Measurements from ENCODE around the gene PKMYT1.

The PKMYT1 gene

DNA sequence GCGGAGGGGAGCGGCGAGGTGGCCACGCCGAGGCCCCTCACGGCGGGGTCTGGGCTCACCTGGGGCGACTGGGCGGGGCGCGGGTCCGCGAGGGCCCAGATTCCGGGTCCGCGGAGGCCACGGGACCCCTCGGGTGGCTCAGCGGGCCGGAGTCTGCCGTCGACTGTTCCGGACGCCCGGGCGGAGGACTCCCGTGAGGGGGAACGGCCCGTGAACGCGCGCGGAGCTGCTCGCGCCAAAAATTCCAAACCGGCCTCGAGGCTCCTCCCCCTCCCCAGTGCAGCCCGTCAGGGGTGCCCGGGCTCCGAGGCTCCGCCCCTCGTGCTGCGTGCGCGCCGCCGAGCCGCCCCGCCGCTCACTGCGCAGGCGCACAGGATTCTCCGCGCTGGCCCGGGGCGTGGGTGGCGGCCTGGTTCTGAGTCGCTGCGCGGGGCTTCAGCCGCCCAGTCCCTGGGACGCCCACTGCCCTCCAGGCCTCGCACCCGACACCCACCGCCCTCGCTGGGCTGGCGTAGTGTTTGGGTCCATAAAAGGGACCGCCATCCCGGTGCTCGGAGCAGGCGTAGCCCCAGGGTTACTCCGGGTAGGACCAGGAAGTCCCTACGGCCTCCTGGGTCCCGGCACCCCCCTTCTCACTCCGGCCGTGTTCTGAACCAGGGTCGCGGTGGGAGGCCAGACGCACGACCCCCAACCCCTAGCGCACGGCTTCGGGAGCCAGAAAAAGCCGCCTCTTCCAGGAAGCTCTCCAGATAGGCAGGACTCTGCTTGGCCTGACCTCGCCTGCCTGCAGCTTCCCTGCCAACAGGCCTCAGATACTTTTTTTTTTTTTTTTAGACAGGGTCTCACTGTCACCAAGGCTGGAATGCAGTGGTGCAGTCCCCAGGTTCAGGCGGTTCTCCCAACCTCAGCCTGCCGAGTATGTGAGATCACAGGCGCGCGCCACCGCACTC lies at the start of gene PKMYT1:
Gene PKMYT1 (minus strand): TSS at position 220 of the 950 bp plus-strand sequence. CDS start 789 bp downstream, outside the sequence.
- peak; percentile 88 to 99 (median 91) for DNase-seq

DNA sequence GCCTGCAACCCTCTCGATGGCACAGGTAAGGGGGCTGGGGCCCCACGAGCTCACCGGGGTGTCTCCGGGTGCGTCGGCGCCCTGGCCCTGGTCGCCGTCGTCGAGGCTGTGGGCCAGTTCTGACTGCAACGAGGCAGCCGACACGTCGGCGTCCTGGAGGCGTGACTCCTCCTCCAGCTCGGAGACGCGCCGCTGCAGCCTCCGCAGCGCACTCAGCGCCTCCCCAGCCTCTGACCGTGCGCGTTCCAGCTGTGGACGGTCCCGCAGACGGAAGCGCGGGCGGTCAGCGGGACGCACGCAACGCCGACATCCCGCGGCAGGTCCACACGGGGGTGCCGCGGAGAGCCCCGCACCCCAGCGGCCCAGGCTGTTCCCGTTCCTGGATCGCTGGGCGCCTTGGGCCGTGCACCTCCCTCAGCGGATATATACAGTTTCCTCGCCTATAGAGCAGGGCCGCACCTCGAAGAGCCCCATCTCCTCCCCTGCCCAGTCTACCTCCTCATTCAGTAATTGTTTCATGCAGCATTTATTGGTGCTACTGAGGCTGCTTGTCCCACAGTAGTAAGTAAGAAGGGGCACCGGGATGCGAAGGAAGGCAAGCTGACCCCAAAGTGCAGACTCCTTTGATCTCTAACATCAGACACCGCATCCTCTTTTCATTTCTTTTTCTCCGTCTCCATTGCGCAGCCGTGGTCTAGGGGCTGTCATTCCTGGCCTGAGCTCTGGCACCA lies 49.4 kb upstream of the PKMYT1 start:
- no peak for DNase-seq

DNA sequence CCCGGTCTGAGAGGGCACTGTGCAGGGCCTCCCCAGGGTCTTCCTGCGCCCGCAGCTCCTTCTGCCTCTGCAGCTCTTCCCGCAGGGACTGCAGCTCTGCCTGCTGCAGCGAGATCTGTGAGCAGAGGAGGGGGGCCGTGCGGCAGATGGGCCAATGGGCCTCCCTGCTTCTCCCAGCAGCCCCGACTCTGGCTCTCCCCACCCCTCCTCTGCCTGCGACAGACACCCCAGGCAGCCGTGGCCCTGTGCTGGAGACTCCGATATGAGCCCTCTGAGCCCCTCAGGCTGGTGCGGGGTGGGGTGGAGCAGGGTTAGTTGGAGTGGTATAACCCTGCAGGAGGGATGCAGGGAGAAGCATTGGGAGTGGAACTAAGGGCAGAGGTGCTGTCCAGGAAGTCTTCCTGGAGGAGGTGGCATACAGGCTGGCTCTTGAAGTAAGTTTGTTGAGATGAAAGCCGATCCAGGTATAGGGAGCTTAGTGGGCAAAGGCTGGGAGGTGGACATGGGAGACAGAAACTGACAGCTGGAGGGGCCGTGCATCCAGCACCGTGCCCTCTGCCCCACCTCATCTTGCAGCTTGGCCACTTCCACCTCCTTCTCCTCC lies 48.6 kb upstream of the PKMYT1 start:
- no peak for DNase-seq

DNA sequence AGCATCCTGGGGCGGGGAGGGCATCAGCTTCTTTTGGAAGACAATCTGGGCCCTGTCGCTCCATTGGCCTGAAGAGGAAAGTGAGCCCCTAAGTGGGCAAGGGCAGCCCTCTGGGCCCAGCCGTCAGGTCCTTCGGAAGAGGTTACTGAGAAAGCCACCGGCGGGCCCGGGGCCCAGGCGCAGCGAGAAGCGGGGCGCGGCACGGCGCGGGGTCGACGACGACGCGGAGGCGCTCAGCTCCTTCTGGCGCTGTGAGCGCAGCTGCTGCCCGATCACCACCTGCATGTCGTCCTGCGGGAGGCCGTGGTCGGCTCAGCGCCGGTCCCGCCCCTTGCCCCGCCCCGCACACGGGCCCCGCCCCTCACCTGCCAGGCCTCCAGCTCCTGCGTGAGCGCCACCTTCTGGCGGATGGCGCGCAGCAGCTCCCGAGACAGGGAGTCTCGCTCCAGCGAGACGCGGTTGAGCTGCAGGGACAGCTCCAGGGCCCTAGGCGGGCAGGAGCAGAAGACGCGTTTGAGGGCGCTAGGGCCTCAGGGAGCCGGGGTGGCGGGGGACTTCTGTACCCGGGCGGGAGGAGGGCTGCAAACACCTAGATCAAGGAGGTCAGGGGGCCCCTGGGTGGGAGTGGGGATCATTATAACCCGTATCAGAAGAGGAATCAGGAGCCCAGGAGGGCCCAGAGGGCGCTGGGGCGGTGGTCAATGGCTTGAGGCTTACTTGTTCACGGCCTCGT lies 47.9 kb upstream of the PKMYT1 start:
- DNase-seq, result peak; percentile 84 to 97 (median 91)

DNA sequence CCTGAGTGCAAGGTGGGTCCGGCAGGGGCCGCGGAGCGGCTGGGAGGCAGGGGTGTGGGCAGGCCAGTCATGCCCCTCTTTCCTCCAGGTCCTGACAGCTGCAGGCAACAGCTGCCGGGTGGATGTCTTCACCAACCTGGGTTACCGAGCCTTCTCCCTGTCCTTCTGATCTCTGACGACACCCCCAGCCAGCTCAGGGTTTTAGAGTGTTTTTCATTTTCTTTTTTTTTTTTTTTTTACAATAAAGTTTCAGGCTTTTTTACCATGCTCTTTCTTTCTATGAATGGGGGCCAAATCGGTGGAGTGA lies 47.2 kb upstream of the PKMYT1 start:
- DNase-seq, result no peak

DNA sequence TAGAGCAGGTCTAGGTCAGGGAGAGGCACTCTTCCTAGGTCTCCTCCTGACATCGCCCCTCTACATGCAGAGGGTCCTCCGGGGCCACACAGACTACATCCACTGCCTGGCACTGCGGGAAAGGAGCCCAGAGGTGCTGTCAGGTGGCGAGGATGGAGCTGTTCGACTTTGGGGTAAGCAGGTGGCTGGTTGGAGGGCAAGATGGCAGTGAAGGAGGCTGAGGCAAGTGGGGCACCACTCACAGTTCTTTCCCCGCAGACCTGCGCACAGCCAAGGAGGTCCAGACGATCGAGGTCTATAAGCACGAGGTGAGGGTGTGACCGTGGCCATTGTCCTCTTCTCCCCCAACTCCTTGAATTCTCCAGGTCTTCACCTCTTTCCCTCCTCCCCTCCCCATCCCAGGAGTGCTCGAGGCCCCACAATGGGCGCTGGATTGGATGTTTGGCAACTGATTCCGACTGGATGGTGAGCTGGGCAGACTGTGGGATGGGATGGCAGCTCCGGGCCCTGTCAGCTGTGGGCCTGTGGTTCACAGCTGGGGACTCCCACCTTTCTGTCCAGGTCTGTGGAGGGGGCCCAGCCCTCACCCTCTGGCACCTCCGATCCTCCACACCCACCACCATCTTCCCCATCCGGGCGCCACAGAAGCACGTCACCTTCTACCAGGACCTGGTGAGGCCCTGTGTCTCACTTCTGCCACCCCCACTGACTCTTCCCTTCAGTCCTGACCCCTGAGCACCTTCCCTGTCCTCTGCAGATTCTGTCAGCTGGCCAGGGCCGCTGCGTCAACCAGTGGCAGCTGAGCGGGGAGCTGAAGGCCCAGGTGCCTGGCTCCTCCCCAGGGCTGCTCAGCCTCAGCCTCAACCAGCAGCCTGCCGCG lies 46.6 kb upstream of the PKMYT1 start:
- no peak for DNase-seq

DNA sequence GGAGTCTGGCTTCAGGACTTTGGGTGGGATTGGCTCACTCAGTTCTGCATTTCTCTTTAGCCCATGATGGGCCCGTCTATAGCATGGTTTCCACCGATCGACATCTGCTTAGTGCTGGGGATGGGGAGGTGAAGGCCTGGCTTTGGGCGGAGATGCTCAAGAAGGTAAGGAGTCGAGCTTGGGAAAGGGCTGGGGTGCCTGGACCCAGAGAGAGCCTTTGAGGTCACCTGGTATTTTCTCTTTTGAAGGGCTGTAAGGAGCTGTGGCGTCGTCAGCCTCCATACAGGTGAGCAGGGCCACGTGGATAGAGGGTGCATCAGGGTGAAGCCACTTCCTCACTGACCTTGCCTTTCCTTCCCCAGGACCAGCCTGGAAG lies 45.7 kb upstream of the PKMYT1 start:
- no peak for DNase-seq

DNA sequence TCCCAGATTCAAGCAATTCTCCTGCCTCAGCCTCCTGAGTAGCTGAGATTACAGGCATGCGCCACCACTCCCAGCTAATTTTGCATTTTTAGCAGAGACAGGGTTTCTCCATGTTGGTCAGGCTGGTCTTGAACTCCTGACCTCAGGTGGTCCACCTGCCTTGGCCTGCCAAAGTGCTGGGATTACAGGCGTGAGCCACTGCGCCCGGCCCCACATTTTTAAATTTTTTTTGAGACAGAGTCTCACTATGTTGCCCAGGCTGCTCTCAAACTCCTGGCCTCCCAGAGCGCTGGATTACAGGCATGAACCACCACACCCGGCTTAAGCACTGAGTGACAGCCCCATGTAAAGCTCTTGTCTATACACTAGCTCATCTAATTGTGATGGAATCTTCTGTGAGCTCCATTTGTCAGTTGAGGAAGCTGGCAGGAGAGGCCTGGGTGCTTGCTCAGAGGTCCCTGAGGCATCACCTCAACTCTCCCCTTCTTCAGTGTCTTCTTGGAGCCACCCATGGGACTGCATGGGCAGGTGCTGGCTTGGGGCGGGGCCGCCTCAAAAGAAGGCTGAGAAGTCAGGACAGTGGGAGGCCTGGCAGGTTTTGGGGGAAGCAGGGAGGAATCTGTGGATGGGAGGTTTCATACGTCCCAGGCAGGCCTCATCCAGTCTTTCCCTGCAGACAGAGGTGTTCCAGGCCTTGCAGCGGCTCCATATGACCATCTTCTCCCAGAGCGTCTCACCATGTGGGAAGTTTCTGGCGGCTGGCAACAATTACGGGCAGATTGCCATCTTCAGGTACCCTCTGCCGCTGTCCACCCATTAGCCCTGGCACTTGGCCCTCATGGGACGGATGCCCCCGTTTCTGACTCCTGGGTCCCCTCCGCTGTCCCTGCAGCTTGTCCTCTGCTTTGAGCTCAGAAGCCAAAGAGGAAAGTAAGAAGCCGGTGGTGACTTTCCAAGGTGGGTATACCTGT lies 45.1 kb upstream of the PKMYT1 start:
- DNase-seq, result no peak

DNA sequence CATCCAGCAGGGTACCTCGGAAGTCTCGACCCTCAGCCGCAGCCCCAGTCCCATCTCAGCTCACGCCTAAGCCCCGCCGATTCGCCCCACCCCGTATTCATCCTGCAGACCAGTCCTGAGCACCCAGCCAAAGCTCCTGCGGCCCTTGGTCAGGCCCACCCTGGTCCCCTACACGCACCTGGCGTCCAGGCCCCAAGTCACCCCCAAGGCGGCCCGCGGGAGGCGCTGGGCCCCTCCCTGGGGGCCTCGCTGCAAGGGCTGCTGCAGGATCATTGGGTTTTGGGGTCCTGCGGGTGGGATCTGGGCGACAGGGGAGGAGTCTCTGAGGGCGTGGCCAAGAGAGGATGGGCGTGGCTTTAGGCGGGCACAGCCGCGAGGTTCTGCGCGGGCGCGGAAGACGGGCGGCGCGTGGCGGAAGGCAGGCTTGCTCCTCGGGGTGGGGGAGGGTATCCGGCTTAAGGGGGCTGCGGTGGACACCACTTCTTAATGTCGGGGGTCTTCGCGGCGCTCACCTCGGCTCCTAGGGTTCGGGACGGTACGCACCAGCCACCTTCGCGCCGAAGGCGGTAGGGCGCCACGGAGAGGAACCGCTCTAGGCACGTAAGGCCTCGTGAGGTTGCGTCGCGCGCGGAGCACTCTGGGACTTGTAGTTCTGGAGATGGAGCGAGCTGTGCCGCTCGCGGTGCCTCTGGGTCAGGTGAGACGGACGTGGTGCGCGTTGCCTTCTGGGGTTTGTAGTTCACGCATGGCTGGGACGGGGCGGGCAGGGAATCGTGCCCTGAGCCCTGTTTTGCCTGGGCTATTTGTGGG lies 43.6 kb upstream of the PKMYT1 start, which contains the start of the genes HCFC1R1 and THOC6:
Gene HCFC1R1 (minus strand): TSS at position 274 of the 810 bp plus-strand sequence. CDS start 1 bp downstream, at position 273.
Gene THOC6 (plus strand): TSS at position 367 of the 810 bp plus-strand sequence. CDS start 292 bp downstream, at position 659.
- peak; percentile 97 to 99 (median 97) for DNase-seq

DNA sequence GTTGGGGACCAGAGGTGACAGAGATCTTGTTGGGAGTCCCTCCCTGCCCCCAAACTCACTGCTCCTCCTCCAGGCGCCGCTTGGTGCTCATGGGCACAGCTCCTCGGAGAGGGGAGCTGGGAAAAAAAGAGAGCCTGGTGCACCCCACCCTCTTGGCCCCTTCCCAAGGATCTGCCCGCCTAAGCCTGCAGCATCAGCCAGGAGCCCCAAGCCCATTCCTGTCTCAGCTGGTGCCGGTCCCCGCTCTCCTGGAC lies 43.1 kb upstream of the PKMYT1 start:
- DNase-seq, result no peak

DNA sequence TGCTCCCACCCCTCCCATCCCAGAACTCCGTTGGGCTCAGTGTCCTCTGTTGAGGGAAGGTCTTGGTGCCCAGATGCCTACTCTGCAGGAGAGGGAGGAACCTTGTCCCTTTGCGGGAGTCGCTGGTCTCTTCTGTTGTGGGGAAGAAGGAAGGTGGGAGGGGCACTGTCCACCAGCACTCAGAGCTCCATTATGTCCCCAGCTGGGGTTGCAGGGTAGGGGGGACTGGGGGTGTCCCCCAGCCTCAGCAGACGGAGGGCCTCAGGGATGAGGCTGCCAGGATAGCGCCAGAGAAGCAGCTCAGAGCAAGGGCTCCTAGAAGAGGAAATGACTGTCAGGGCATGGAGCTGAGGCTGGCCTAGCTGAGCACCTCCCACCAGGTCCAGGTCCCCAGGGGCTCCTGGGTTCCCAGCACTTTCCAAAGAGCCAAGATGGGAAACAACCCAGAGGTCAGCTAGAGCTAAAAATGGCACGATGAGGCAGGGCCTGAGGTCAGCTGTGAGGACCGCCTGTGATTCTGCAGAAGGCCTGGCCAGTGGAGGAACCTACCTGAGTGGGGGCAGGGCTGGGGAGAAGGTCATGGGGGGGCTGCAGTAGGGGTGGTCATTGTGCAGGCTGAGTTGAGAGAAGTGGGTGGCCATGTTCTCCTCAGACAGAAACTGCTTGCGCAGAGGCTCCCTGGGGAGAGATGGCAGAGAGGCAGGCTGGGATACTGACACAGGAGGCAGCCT lies 42.6 kb upstream of the PKMYT1 start:
- peak in 1 of 3 experiments; percentile 38 for DNase-seq

DNA sequence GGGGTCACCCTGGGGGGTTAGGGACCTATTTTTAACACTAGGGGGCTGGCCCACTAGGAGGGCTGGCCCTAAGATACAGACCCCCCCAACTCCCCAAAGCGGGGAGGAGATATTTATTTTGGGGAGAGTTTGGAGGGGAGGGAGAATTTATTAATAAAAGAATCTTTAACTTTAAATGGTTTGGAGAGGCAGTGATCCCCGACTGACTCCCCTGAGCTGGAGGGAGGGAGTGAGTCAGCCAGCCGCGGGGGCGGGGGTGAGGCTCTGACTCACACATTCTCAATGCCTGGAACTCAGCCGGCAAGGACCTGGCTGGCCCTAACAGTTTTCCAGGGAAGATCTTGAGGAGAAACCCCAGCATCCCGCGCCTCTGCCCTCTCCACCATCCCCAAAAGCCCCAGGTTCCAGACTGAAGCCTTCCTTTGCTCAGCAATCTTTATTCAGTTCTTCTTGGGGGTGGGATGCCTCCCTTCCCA lies 42.0 kb upstream of the PKMYT1 start:
- no peak for DNase-seq

DNA sequence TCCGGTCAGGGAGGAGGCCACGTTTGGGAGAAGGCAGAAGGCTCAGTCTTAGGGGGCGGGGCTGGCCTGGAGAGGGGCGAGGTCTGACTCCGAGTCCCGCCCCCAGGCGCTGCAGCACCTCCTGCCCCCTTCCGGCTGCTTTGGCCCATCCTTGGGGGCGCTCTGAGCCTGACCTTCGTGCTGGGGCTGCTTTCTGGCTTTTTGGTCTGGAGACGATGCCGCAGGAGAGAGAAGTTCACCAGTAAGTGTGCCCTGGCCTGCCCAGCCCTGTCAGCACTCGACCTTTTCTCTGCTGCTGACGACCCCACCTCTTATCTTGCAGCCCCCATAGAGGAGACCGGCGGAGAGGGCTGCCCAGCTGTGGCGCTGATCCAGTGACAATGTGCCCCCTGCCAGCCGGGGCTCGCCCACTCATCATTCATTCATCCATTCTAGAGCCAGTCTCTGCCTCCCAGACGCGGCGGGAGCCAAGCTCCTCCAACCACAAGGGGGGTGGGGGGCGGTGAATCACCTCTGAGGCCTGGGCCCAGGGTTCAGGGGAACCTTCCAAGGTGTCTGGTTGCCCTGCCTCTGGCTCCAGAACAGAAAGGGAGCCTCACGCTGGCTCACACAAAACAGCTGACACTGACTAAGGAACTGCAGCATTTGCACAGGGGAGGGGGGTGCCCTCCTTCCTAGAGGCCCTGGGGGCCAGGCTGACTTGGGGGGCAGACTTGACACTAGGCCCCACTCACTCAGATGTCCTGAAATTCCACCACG lies 41.4 kb upstream of the PKMYT1 start:
- peak; percentile 41 to 76 (median 57) for DNase-seq

DNA sequence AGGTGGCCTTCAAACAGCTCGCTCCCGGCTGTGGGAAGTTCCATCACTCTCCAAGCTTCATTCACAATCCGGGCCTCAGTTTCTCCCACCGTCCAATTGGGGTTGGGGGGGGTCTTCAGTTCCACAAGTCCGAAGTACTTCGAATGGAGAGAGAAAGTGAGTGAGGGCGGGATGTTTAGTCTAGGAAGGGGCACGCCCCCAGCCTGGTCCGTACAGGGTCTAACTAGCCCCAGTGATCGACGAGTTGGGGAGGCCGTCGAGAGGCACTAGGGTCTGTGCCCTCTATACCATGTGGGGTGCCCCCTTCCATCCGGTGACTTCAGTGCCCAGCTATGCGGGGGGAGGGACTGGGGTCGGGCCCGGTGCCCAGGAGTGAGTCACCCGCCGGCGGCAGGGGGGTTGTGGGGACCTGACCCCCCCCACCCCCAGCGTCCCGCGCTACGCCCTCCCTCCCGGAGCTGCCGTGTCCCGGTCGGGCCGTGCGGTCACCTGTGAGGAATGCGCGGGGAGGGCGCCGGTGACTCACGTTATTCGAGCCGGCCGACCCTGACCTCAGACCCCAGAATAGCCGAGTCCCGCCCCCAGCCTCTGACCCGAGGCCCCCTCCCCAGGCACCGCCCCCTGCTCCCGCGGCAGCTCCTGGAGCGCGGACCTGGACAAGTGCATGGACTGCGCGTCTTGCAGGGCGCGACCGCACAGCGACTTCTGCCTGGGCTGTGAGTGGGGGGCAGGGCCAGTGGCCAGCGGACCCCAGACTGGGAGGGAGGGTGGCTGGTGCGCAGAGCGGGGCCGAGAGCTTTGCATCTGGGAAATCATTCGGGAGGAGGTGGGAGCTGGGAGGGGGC lies 40.6 kb upstream of the PKMYT1 start:
- DNase-seq, result peak; percentile 42 to 68 (median 57)

DNA sequence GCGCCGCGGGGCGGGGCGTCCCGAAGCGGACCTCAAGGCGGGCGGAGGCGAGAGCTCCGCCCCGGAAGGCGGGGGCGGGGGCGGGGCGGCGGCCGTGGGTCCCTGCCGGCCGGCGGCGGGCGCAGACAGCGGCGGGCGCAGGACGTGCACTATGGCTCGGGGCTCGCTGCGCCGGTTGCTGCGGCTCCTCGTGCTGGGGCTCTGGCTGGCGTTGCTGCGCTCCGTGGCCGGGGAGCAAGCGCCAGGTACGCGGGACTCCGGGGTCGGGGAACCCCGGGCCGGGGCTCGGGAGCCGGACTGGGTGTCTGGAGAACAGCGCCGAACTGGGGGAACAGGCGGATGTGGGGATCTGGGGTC lies 40.0 kb upstream of the PKMYT1 start, which contains the start of gene TNFRSF12A:
Gene TNFRSF12A (plus strand): TSS at position 122 of the 357 bp plus-strand sequence. CDS start 30 bp downstream, at position 152.
- DNase-seq, result peak; percentile 65 to 93 (median 66)

DNA sequence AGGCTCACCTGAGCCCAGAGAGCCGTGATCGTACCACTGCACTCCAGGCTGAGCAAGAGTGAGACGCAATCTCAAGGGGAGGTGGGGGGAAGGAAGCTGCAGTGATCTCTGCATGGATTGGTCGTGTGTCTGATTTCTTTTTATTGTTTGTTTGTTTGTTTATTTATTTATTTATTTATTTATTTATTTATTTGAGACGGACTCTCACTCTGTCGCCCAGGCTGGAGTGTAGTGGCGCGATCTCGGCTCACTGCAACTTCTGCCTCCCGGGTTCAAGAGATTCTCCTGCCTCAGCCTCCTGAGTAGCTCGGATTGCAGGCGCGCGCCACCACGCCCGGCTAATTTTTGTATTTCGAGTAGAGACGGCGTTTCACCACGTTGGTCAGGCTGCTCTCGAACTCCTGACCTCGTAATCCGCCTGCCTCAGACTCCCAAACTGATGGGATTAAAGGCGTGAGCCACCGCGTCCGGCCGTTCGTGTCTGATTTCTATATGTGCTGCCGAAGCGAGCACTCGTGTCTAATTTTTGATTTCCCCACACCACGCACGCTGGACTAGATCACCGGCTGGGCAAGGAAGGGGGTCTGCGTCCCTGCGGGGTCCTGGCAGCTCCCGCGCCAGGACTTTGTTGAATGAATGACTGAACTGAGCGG lies 39.5 kb upstream of the PKMYT1 start:
- no peak for DNase-seq

All from NCI-H1417 (cell line).